ENCODE measurements around the gene EXOC6.

The EXOC6 gene

DNA sequence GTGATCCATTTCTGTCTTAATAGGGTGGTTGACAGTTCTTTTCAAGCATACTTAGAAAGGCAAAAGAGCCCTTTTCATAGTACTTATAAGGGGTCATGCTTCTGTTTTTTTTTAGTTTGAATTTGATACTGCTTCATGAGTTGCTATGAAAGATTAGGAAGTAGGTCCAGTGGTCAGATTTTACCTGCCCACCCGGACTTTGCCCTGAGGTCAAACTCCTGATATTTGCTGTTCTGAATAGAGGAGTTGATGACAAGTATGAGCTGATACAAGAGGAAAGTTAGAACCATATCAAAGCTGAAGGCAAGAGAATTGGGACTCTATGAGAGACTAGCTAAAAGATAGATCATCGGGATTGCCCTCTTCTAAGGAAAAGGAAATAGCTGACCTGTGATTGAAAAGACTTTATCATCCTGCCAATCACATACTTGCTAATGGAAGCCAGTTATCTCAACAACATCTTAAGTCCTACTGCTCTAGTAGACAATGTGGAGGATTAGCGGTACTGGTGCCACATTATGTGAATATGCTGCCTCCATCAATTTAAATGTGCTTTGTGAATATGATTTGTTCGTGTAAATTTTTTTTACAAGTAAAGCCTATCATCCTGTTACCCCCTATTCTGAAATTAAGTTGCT is 174.8 kb downstream of the EXOC6 start:
- DNase-seq (ENCODE audit: low read depth in 3 of 3): no peak

DNA sequence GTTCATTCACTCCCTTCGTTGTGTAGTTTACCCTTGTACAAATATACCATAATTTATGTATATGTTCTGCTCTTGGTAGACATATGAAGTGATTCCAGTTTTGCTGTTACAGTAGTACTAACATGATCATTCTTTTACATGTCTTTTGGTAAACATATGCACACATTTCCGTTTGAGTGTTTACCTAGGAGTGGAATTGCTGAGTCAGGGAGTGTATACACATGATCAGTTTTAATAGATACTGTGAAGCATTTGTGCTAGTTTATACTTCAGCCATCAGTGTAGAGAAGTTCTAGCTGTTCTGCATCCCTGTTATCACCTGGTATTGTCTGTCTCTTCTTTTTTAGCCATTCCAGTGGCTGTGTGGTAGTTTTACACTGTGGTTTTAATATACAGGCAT is 177.8 kb downstream of the EXOC6 start:
- no peak for DNase-seq (ENCODE audit: low read depth in 3 of 3)

DNA sequence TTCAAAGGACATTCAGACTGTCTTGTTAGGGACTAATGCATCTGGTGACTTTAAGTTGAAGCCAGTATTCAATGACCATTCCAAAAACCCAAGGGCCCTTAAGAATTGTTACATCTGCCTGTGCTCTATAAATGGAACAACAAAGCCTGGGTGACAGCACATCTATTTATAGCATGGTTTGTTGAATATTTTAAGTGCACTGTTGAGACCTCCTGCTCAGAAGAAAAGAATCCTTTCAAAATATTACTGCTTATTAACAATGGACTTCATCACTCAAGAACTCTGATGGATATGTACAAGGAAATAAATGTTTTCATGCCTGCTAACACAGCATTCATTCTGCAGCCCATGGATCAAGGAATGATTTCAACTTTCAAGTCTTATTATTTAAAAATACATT is 179.2 kb downstream of the EXOC6 start:
- no peak for DNase-seq (ENCODE audit: low read depth in 3 of 3)

DNA sequence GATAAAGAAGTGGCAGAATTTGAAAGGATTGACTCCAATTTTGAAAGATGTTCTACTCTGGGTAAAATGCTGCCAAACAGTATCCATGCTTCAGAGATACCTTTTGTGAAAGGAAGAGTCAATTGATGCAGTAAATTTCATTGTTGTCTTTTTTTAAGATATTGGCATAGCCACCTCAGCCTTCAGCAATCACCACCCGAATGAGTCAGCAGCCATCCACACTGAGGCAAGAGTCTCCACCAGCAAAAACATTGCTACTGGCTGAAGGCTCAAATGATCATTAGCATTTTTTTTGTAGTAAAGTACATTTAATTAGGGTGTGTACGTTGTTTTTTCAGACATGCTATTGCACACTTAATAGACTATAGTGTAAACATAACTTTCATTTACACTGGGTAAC is 180.6 kb downstream of the EXOC6 start:
- DNase-seq (ENCODE audit: low read depth in 3 of 3): no peak

DNA sequence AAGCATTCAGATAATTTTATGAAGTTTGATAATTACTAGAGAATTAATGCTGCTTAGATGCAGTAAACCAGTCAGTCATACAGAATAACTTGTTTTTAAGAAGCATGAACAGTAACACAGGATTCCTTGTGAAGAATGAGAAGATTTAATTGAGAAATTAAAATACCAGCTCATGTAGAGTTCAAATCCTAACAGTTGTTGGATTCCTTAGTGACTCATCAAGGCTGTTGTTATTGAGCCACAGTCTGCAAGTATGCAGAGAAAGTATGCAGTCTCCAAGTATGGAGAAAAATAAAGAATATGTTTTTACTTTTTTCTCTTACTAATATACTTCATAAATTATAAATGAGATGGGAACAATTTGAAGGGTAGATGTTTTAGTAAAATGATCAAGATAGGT is 182.1 kb downstream of the EXOC6 start:
- DNase-seq (ENCODE audit: low read depth in 3 of 3): no peak

DNA sequence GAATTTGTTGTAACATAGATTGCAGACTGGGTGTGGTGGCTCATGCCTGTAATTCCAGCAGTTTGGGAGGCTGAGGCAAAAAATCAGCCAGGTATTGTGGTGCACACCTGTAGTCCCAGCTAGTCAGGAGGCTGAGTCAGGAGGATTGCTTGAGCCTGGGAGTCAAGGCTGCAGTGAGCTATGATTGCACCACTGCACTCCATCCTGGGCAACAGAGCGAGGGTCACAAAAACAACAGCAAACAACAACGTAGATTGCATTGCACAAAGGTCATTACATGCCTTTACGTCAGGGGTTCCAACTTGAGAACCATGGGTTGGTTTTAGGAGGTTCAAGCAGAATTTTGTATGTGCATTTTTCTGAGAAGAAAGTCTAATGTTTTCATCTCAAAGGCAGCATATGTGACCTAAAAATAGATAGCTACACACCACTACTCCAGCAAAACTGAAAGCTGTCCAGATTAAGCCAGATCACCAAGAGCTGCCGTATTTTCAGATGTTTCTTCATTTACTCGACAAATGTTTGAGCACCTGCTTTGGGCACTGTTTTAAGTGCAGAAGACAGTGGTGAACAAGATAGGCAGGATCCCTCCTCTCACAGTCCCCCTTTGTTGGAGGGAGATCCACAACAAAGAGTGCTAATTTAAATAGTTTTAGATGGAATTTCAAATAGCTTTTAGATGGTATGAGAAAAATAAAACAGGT is 183.9 kb downstream of the EXOC6 start:
- no peak for DNase-seq (ENCODE audit: low read depth in 3 of 3)

- DNase-seq (ENCODE audit: low read depth in 3 of 3): no peak
These were observed 184.5 kb downstream of the EXOC6 start for GRCh38 chr10:93032809-93033137.

GRCh38 chr10:93034426-93034825 is 186.1 kb downstream of the EXOC6 start:
- no peak for DNase-seq (ENCODE audit: low read depth in 3 of 3)

GRCh38 chr10:93039110-93039509 is 190.8 kb downstream of the EXOC6 start:
- no peak for DNase-seq (ENCODE audit: low read depth in 3 of 3)

DNA sequence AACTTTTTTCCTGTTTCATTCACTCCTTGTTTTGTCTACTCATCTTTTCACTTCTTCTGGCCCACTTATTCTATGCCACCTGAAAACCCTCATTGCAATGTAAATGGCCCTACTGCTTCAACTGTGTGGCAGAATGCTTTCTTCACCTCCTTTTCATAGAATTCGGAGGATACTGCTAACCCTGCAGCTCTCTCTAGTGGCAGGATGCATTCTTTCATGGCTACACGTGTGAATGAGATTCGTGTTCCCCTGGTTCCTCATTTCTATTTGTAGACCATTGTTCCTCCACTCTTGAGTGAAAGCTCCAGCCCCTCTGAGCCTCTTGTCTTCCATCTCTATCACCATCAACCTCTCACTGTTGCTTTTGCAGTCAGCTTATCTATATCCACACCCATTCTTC is 191.4 kb downstream of the EXOC6 start:
- no peak for DNase-seq (ENCODE audit: low read depth in 3 of 3)

GRCh38 chr10:93054486-93054885 is 206.2 kb downstream of the EXOC6 start:
- DNase-seq (ENCODE audit: low read depth in 3 of 3): no peak

GRCh38 chr10:93058139-93058538 is 209.8 kb downstream of the EXOC6 start:
- DNase-seq (ENCODE audit: low read depth in 3 of 3): no peak

GRCh38 chr10:93059975-93060886 is 211.9 kb downstream of the EXOC6 start, which contains the start of gene CYP26C1:
Gene CYP26C1 (plus strand): TSS chr10:93060798. CDS start chr10:93061264, 466 bp downstream.
- DNase-seq (ENCODE audit: low read depth in 3 of 3): no peak

GRCh38 chr10:93060887-93061593 is 212.7 kb downstream of the EXOC6 start:
- no peak for DNase-seq (ENCODE audit: low read depth in 3 of 3)

- no peak for DNase-seq (ENCODE audit: low read depth in 3 of 3)
These were observed 213.5 kb downstream of the EXOC6 start for GRCh38 chr10:93061594-93062513.

- peak in 1 of 3 experiments; percentile 51 for DNase-seq (ENCODE audit: low read depth in 3 of 3)
These were observed 214.3 kb downstream of the EXOC6 start for GRCh38 chr10:93062514-93063143.

DNA sequence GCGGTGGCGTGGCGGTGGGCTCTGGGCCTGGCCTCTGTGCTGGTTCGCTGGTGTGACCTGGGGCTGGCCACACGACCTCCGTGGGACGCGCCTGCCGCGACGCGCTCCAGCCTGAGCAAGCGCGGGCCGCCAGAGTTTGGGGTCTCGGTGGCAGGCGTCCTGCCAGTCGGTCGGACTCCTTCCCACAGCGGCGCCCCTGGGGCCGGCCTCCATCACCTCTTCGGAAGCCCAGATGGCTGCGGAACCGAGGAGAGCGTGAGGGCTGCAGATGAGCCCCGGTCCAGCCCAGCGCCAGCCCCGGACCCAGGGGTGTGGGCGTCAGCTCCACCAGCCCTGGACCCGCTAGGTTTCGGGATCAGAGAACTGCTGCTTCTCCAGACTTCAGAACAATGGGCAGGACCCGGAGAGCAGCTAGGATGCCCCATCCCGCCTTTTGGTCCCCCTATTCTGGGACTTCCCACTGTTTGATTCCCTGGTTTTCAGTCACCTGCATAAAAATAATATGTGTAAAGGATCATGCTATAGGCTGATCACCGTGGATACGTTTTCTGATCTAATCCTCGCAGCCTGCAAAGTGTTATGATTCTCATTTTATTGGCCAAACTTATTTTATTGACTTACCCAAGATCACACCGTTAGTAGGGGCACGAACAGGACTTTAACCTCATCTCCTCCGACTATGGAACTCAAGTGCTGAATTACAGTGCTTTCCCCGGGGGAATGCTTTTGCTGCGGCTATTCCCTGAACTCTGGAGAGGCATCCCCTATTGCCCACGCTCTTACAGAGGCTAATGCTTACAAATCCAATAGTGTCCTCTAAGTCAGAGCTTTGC is 215.0 kb downstream of the EXOC6 start:
- DNase-seq (ENCODE audit: low read depth in 3 of 3): no peak

DNA sequence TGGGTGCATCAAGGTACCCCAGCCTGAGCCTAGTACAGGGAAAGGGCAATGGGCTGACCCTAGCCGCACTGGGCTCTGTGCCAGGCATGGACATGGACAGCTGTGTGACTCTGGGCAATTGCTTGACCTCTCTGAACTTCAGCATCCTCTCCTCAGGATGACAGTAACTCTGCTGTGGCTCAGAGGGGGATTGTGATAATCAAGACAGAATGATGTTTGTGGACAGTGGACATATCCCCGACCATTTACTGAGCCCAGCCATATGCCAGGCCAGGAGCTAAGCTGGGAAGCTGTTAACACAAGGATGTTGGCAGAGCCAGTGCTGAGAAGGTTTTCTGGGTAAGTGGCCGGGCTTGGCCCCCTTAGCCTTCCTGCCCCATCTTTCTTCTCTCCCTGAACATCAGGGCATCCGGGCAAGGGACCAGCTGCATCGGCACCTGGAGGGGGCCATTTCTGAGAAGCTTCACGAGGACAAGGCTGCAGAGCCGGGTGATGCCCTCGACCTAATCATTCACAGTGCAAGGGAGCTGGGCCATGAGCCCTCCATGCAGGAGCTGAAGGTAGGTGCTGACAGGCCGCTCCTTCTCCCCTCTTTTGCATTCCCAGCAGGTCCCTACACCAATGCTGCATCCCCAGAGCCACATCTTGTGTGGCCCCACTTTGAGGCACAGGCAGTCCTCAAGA is 215.8 kb downstream of the EXOC6 start:
- DNase-seq (ENCODE audit: low read depth in 3 of 3): no peak
